Loucy (cell line): ENCODE measurements around the gene BZW2.
A peak's percentile ranks its signal among the peaks of the same experiment; 100 is the strongest.

Experiments
- H2AFZ ChIP-seq: fragments of 200-600 bp; sonication (generic); 2 replicates; pipeline ENCODE4 v1.6.0; 2016; ENCODE audit warnings: antibody characterized with exemption, mild to moderate bottlenecking, low read length, moderate library complexity
- H3F3A ChIP-seq: fragments of 200-600 bp; 2 replicates; pipeline ENCODE4 v1.6.0; 2016; ENCODE audit warnings: antibody characterized with exemption, low read depth, mild to moderate bottlenecking
- H3K27me3 ChIP-seq: fragments of 200-600 bp; sonication (generic); 2 replicates; pipeline ENCODE4 v1.6.1; 2014; ENCODE audit warnings: low read length, mild to moderate bottlenecking; ENCODE audit not compliant: insufficient read depth, poor library complexity, severe bottlenecking
- H3K36me3 ChIP-seq: fragments of 200-600 bp; sonication (generic); 2 replicates; pipeline ENCODE4 v1.6.1; 2016; ENCODE audit warnings: low read length; ENCODE audit not compliant: insufficient read depth
- H3K4me1 ChIP-seq: fragments of 200-600 bp; sonication (generic); 2 replicates; pipeline ENCODE4 v1.5.1; 2014; ENCODE audit warnings: low read length, mild to moderate bottlenecking; ENCODE audit not compliant: insufficient read depth, poor library complexity, severe bottlenecking
- H3K4me2 ChIP-seq: fragments of 200-600 bp; sonication (generic); 2 replicates; pipeline ENCODE4 v1.6.0; 2014; ENCODE audit warnings: antibody characterized with exemption, low read length, low read depth, mild to moderate bottlenecking; ENCODE audit not compliant: poor library complexity, severe bottlenecking
- H3K4me3 ChIP-seq: fragments of 200-600 bp; sonication (generic); 2 replicates; pipeline ENCODE4 v1.5.1; 2014; ENCODE audit warnings: low read length, mild to moderate bottlenecking, mixed read lengths; ENCODE audit not compliant: poor library complexity, severe bottlenecking
- H3K79me2 ChIP-seq: fragments of 200-600 bp; sonication (generic); 2 replicates; pipeline ENCODE4 v1.6.1; 2014; ENCODE audit warnings: low read length; ENCODE audit not compliant: insufficient read depth
- H3K9ac ChIP-seq: fragments of 200-600 bp; sonication (generic); 2 replicates; pipeline ENCODE4 v1.6.0; 2014; ENCODE audit warnings: mild to moderate bottlenecking, low read depth, low read length, moderate library complexity; ENCODE audit not compliant: poor library complexity, severe bottlenecking
- H3K9me2 ChIP-seq: fragments of 200-600 bp; sonication (generic); replicated peaks from 2 replicates; pipeline ENCODE4 v1.6.1; 2016; ENCODE audit warnings: low read depth, low read length, mixed read lengths
- H3K9me3 ChIP-seq: fragments of 200-600 bp; sonication (generic); 2 replicates; pipeline ENCODE4 v1.6.1; 2014; ENCODE audit warnings: mild to moderate bottlenecking, antibody characterized with exemption, low read length, low read depth; ENCODE audit not compliant: insufficient read depth
- H4K20me1 ChIP-seq: fragments of 200-600 bp; sonication (generic); 2 replicates; pipeline ENCODE4 v1.6.0; 2014; ENCODE audit warnings: antibody characterized with exemption, low read length, mild to moderate bottlenecking; ENCODE audit not compliant: insufficient read depth, poor library complexity, severe bottlenecking
- CTCF ChIP-seq: fragments of 200-600 bp; sonication (generic); conservative IDR thresholded peaks from 2 replicates; pipeline ENCODE4 v1.5.1; 2014; ENCODE audit warnings: mild to moderate bottlenecking, antibody characterized with exemption, low read length
- EZH2phosphoT487 ChIP-seq: fragments of 200-600 bp; IDR thresholded peaks from 2 replicates; pipeline ENCODE4 v1.6.1; 2018; ENCODE audit warnings: antibody characterized with exemption, mild to moderate bottlenecking, moderate library complexity, borderline replicate concordance

BZW2 gene

GRCh38 chr7:16627236-16627635, 18.7 kb upstream of the BZW2 start:
- Histone ChIP-seq H3K27me3 (no peaks in the 10 kb centered on the region), H3F3A (no peaks in the 10 kb centered on the region), H3K4me3 (no peak overlapping the region), H2AFZ (no peak overlapping the region), H3K9me3 (no peaks in the 10 kb centered on the region), H3K79me2 (no peaks in the 10 kb centered on the region), H4K20me1 (no peaks in the 10 kb centered on the region), H3K36me3 (peaks cover 32% of the 10 kb centered on the region; the same call in 1 of the 2 replicates), H3K4me2 (no peak overlapping the region), H3K9ac (no peak overlapping the region), H3K9me2 (no peaks in the 10 kb centered on the region), H3K4me1 (no peaks in the 10 kb centered on the region)
- TF ChIP-seq CTCF: no peak
- no peak for TF ChIP-seq EZH2phosphoT487

DNA sequence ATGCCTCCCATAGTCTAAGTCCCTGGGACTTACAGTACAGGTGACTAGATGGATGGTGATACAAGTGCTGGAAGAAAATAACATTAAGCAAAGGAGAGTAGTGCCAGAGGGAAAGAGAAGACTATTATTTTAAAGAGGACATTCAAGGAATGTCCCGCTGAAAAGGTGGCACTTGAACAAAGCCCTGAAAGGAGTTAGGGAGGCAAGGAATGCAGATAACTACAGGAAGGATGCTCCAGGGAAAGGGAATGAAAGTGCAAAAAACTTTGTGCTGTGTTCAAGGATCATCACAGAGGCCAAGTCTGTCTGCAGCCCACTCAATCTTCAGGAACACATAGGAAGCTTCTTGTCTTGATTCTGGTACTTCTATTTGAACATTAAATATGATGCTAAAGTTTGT, 15.3 kb upstream of the BZW2 start:
- Histone ChIP-seq H3K36me3 (peaks cover 8% of the 10 kb centered on the region; the same call in 1 of the 2 replicates), H3K79me2 (no peaks in the 10 kb centered on the region), H3F3A (no peaks in the 10 kb centered on the region), H3K27me3 (no peaks in the 10 kb centered on the region), H3K9ac (no peak overlapping the region), H2AFZ (no peak overlapping the region), H3K4me3 (no peak overlapping the region), H4K20me1 (no peaks in the 10 kb centered on the region), H3K4me1 (peaks cover 8% of the 10 kb centered on the region), H3K9me3 (no peaks in the 10 kb centered on the region), H3K4me2 (no peak overlapping the region), H3K9me2 (no peaks in the 10 kb centered on the region)
- TF ChIP-seq EZH2phosphoT487 (no peak), CTCF (no peak)

GRCh38 chr7:16634271-16634738, 11.7 kb upstream of the BZW2 start:
- Histone ChIP-seq H3K9ac (no peak overlapping the region), H3K4me2 (peak overlapping the region; percentile 21), H3K4me1 (peaks cover 8% of the 10 kb centered on the region), H3K36me3 (0 out of 2 replicates have a peak, but pooled peaks cover 6% of the 10 kb centered on the region), H3F3A (no peaks in the 10 kb centered on the region), H3K27me3 (no peaks in the 10 kb centered on the region), H4K20me1 (no peaks in the 10 kb centered on the region), H3K9me3 (no peaks in the 10 kb centered on the region), H3K9me2 (no peaks in the 10 kb centered on the region), H2AFZ (no peak overlapping the region), H3K79me2 (peaks cover 11% of the 10 kb centered on the region; the same call in 1 of the 2 replicates), H3K4me3 (no peak overlapping the region)
- TF ChIP-seq EZH2phosphoT487 (no peak), CTCF (no peak)
